A549 (cell line): ENCODE data around the gene PBX1. TPM values are rescaled to one million over a fixed set of nuclear protein-coding genes. Genes with fewer than 3 reads are reported as not detected.

ENCODE experiments used
- ATAC-seq, 2 experiments: fragments of 200-7000 bp in 1 of 2; fragments of >200 bp in 1 of 2; cut with Nextera tagmentation in 1 of 2; cut with Tn5 transposase in 1 of 2; 3 replicates each; pipeline versions ENCODE4 v1.8.0 to v1.9.1; 2018 to 2020; ENCODE audit warnings: mild to moderate bottlenecking in 1 of 2, moderate library complexity in 1 of 2
- CTCF ChIA-PET: fragments of 300-600 bp; sonication (Branson Sonifier 250); formaldehyde crosslinking; extraction: SDS; loops from one replicate; lab custom pipeline; 2021; ENCODE audit warnings: antibody characterized with exemption, inconsistent platforms; lab: Yijun Ruan, JAX
- POLR2A ChIA-PET: fragments of 350-600 bp; formaldehyde crosslinking; extraction: SDS; loops from one replicate; lab custom pipeline; 2021; ENCODE audit warnings: antibody characterized with exemption, inconsistent platforms; lab: Yijun Ruan, JAX
- DNase-seq, 2 experiments: peaks; one replicate each; pipeline versions ENCODE4 v3.0.0 to v3.0.0-alpha.2; 2011 to 2016; ENCODE audit warnings: low read depth in 1 of 2, low spot score in 1 of 2
- FAIRE-seq: peaks from 2 replicates; lab custom pipeline; 2011; peaks lifted over from hg19 to GRCh38; lab: Jason Lieb, UNC
- H3K27ac ChIP-seq, 2 experiments: fragments of >200 bp; sonication (Bioruptor Twin); formaldehyde crosslinking; 3 replicates each; pipeline ENCODE4 v1.5.1; 2016 to 2017
- H3K4me1 ChIP-seq: fragments of >200 bp; sonication (Bioruptor Twin); formaldehyde crosslinking; 3 replicates; pipeline ENCODE4 v1.6.1; 2016
- H3K4me2 ChIP-seq: fragments of >200 bp; sonication (Bioruptor Twin); formaldehyde crosslinking; 3 replicates; pipeline ENCODE4 v1.6.1; 2016
- H3K4me3 ChIP-seq: fragments of >200 bp; sonication (Bioruptor Twin); formaldehyde crosslinking; 3 replicates; pipeline ENCODE4 v1.5.1; 2016
- H3K9me3 ChIP-seq: fragments of >200 bp; sonication (Bioruptor Twin); formaldehyde crosslinking; 3 replicates; pipeline ENCODE4 v1.6.1; 2016
- BHLHE40 ChIP-seq: IDR thresholded peaks from 2 replicates; pipeline ENCODE4 v1.6.1; 2012; ENCODE audit warnings: low read depth, low read length, inconsistent platforms
- CBX2 ChIP-seq: fragments of 200-600 bp; sonication (generic); IDR thresholded peaks from 2 replicates; pipeline ENCODE4 v1.6.1; 2016; ENCODE audit warnings: low read depth, mild to moderate bottlenecking, borderline replicate concordance
- CEBPB ChIP-seq, 2 experiments: fragments of >200 bp in 1 of 2; sonication (Bioruptor Twin) in 1 of 2; formaldehyde crosslinking in 1 of 2; IDR thresholded peaks; 2 replicates each; pipeline ENCODE4 v1.6.1; 2012 to 2016
- CHD4 ChIP-seq: fragments of 200-600 bp; sonication (generic); IDR thresholded peaks from 2 replicates; pipeline ENCODE4 v1.6.1; 2016; ENCODE audit warnings: antibody characterized with exemption, mild to moderate bottlenecking, borderline replicate concordance
- CTCF ChIP-seq: fragments of >200 bp; sonication (Bioruptor Twin); formaldehyde crosslinking; IDR thresholded peaks from 3 replicates; pipeline ENCODE4 v1.5.1; 2016
- EP300 ChIP-seq, 2 experiments: fragments of >200 bp; sonication (Bioruptor Twin); formaldehyde crosslinking; IDR thresholded peaks; 2 replicates in 1 of 2; 3 replicates in 1 of 2; pipeline ENCODE4 v1.6.1; 2016 to 2017
- ESRRA ChIP-seq: fragments of 150-350 bp; IDR thresholded peaks from 2 replicates; pipeline ENCODE4 v1.6.1; 2014; ENCODE audit warnings: mild to moderate bottlenecking, low read length, borderline replicate concordance
- FOSB ChIP-seq: fragments of 250-450 bp; sonication (Bioruptor Pico); IDR thresholded peaks from 2 replicates; pipeline ENCODE4 v1.5.0; 2020; ENCODE audit warnings: mild to moderate bottlenecking, moderate library complexity
- FOXS1 ChIP-seq: fragments of 250-450 bp; sonication (Bioruptor Pico); IDR thresholded peaks from 2 replicates; pipeline ENCODE4 v1.5.0; 2020; ENCODE audit warnings: mild to moderate bottlenecking, moderate library complexity
- GATA3 ChIP-seq: IDR thresholded peaks from 2 replicates; pipeline ENCODE4 v1.6.1; 2012; ENCODE audit warnings: borderline replicate concordance
- HEYL ChIP-seq: fragments of 250-450 bp; sonication (Bioruptor Pico); IDR thresholded peaks from 2 replicates; pipeline ENCODE4 v1.8.0; 2021; ENCODE audit warnings: mild to moderate bottlenecking, moderate library complexity
- HOXB5 ChIP-seq: fragments of 250-450 bp; sonication (Bioruptor Pico); IDR thresholded peaks from 2 replicates; pipeline ENCODE4 v1.5.0; 2020; ENCODE audit warnings: mild to moderate bottlenecking, moderate library complexity
- JUN ChIP-seq, 2 experiments: fragments of >200 bp; sonication (Bioruptor Twin); formaldehyde crosslinking; IDR thresholded peaks; 2 replicates in 1 of 2; 3 replicates in 1 of 2; pipeline ENCODE4 v1.6.1; 2016 to 2017
- JUNB ChIP-seq: fragments of >200 bp; sonication (Bioruptor Twin); formaldehyde crosslinking; IDR thresholded peaks from 2 replicates; pipeline ENCODE4 v1.6.1; 2016
- KDM1A ChIP-seq: fragments of 200-600 bp; sonication (generic); IDR thresholded peaks from 2 replicates; pipeline ENCODE4 v1.6.1; 2016; ENCODE audit warnings: low read depth, mild to moderate bottlenecking
- MAFK ChIP-seq: fragments of 450-650 bp; IDR thresholded peaks from 2 replicates; pipeline ENCODE4 v1.6.1; 2014; ENCODE audit not compliant: partially characterized antibody
- NPAS2 ChIP-seq: fragments of 250-450 bp; sonication (Bioruptor Pico); IDR thresholded peaks from 2 replicates; pipeline ENCODE4 v1.8.0; 2022; ENCODE audit warnings: mild to moderate bottlenecking, moderate library complexity, borderline replicate concordance
- PHF8 ChIP-seq: fragments of 200-600 bp; sonication (generic); IDR thresholded peaks from 2 replicates; pipeline ENCODE4 v1.6.1; 2016; ENCODE audit warnings: low read depth, mild to moderate bottlenecking, antibody characterized with exemption, moderate library complexity, borderline replicate concordance
- POLR2AphosphoS2 ChIP-seq: conservative IDR thresholded peaks from 2 replicates; pipeline ENCODE4 v1.6.1; 2012; ENCODE audit warnings: low read length, improper control_type of control experiment, inconsistent platforms
- RARB ChIP-seq: fragments of 250-450 bp; sonication (Bioruptor Pico); IDR thresholded peaks from 2 replicates; pipeline ENCODE4 v1.8.0; 2021; ENCODE audit warnings: mild to moderate bottlenecking, moderate library complexity
- REST ChIP-seq: fragments of 200-600 bp; sonication (generic); IDR thresholded peaks from 2 replicates; pipeline ENCODE4 v1.6.1; 2016; ENCODE audit warnings: antibody characterized with exemption, mild to moderate bottlenecking, moderate library complexity
- RNF2 ChIP-seq: fragments of 200-600 bp; sonication (generic); IDR thresholded peaks from 2 replicates; pipeline ENCODE4 v1.6.1; 2016; ENCODE audit warnings: low read depth, mild to moderate bottlenecking, antibody characterized with exemption, moderate library complexity, borderline replicate concordance
- SREBF2 ChIP-seq: fragments of 450-650 bp; IDR thresholded peaks from 2 replicates; pipeline ENCODE4 v1.6.1; 2014; ENCODE audit warnings: mild to moderate bottlenecking, moderate library complexity
- USF2 ChIP-seq: fragments of 450-650 bp; IDR thresholded peaks from 2 replicates; pipeline ENCODE4 v1.6.1; 2014; ENCODE audit warnings: antibody characterized with exemption
- ZC3H11A ChIP-seq: fragments of 450-650 bp; IDR thresholded peaks from 2 replicates; pipeline ENCODE4 v1.6.1; 2014; ENCODE audit warnings: antibody characterized with exemption, mild to moderate bottlenecking
- ZNF302 ChIP-seq: fragments of 250-450 bp; sonication (Bioruptor Pico); IDR thresholded peaks from 2 replicates; pipeline ENCODE4 v1.9.0; 2021; ENCODE audit warnings: inconsistent platforms, mild to moderate bottlenecking, moderate library complexity
- WGBS: methylation state at CpG from one replicate; pipeline ENCODE4 v1.1.6; 2017; ENCODE audit errors: missing lambda C conversion rate; 5-methylcytosine and 5-hydroxymethylcytosine counted together
- polyA plus RNA-seq, 4 experiments: library from polyadenylated mRNA; depleted of rRNA in 3 of 4; stranded (reverse); fragments of >200 nt; fragmentation: RNase III in 1 of 4; extraction: RNeasy Plus Mini Kit Qiagen cat#74134 plus additional on column Dnase treatment in 1 of 4; gene quantifications; 2 replicates in 3 of 4; 3 replicates in 1 of 4; pipeline ENCODE4 v1.2.3, GENCODE V29; 2011 to 2017
- TF ChIP-seq, protein P1 (sequence below): fragments of >200 bp; sonication (Bioruptor Twin); formaldehyde crosslinking; IDR thresholded peaks from 2 replicates; pipeline ENCODE4 v1.6.1; 2016
- TF ChIP-seq, protein P2 (sequence below): IDR thresholded peaks from 2 replicates; pipeline ENCODE4 v1.6.1; 2012

PBX1 gene
- polyA plus RNA-seq, 2 of the 4 experiments (the other 2 are of a cell fraction) = 47.8 to 61.5 TPM

GRCh38 chr1:164589961-164590507 lies 31.1 kb downstream of the PBX1 start:
- no peaks in the 10 kb centered on the region for H3K9me3 ChIP-seq
- POLR2A ChIA-PET = no interaction called here
- WGBS = 73% methylated on average over 9 of the region's 9 CpGs
- DNase-seq = no peak
- CTCF ChIA-PET = interaction anchor here (0.9 to 2.6 kb wide), 2 partner anchors 9 to 197 kb away, joined by 4 to 11 read pairs; no protein-coding TSS in a partner anchor
- H3K4me3 ChIP-seq = no peak overlapping the region
- FAIRE-seq = no peak
- peaks cover 60% of the 10 kb centered on the region for H3K4me1 ChIP-seq
- no peak for ATAC-seq
- no peak for TF ChIP-seq REST
- TF ChIP-seq ZNF302 (CRISPR knock-in tag) = no peak
- no peak for TF ChIP-seq SREBF2
- TF ChIP-seq, all 56 proteins: peak for 0
- Histone ChIP-seq H3K27ac (peak overlapping the region; percentile 20 to 86; a peak in 4 of 6 replicates), H3K4me2 (peak overlapping the region; percentile 75)

DNA sequence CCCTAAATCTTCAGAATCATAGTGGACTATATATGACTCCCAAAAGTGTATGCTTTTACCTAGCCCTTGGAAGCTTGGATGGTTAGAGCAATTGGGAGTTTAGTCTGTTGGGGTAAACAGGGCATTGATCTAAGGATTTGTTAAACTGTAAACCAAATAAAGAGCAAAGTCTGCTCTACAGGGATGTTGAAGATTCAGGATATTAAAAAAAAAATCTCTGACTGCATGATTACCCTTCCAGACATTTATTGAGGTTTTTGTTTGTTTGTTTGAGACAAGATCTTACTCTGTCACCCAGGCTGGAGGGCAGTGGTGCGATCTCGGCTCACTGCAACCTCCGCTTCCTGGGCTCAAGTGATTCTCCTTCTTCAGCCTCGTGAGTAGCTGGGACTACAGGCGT lies 31.6 kb downstream of the PBX1 start:
- WGBS = 53% methylated on average over 5 of the region's 5 CpGs
- Histone ChIP-seq H3K4me2 (peak overlapping the region; percentile 54; the same call in 2 of the 3 replicates), H3K4me1 (peaks cover 55% of the 10 kb centered on the region), H3K4me3 (no peak overlapping the region), H3K27ac (peak overlapping the region; percentile 20 to 86; a peak in 4 of 6 replicates), H3K9me3 (no peaks in the 10 kb centered on the region)
- no peak for ATAC-seq
- FAIRE-seq = no peak
- TF ChIP-seq GATA3 (no peak), CTCF (no peak), KDM1A (no peak), HOXB5 (CRISPR knock-in tag) (no peak), USF2 (no peak), CHD4 (no peak), CEBPB (IDR thresholded peaks at IDR 0.05) (no peak), ESRRA (no peak), SREBF2 (no peak)
- ChIA-PET CTCF (interaction anchor here (0.9 to 2.6 kb wide), 2 partner anchors 10 to 197 kb away, joined by 4 to 11 read pairs; no protein-coding TSS in a partner anchor), POLR2A (no interaction called here)
- DNase-seq = no peak

- POLR2A ChIA-PET = no interaction called here
- peak in 1 of 2 experiments; percentile 21; a peak in 3 of 6 replicates for ATAC-seq
Measured at GRCh38 chr1:164591858-164592257, 32.9 kb downstream of the PBX1 start.

More at GRCh38 chr1:164591858-164592257, 32.9 kb downstream of the PBX1 start:
- no peak for DNase-seq
- 32% methylated on average over 1 of the region's 1 CpG for WGBS
- peak overlapping the region; percentile 26 to 86; a peak in 4 of 6 replicates for H3K27ac ChIP-seq
- no peaks in the 10 kb centered on the region for H3K9me3 ChIP-seq
- FAIRE-seq = no peak
- H3K4me2 ChIP-seq = peak overlapping the region; percentile 54
- H3K4me3 ChIP-seq = no peak overlapping the region
- TF ChIP-seq FOSB (CRISPR knock-in tag) (no peak), HOXB5 (CRISPR knock-in tag) (no peak), ZC3H11A (no peak), NPAS2 (CRISPR knock-in tag) (no peak), JUN (IDR thresholded peaks at IDR 0.05) (no peak), PHF8 (no peak), KDM1A (no peak), FOXS1 (CRISPR knock-in tag) (no peak), CBX2 (no peak), MAFK (no peak), EP300 (IDR thresholded peaks at IDR 0.05) (no peak), POLR2AphosphoS2 (no peak), BHLHE40 (no peak), HEYL (CRISPR knock-in tag) (no peak), JUNB (no peak), RARB (no peak), RNF2 (no peak)
- TF ChIP-seq, protein P1, sequence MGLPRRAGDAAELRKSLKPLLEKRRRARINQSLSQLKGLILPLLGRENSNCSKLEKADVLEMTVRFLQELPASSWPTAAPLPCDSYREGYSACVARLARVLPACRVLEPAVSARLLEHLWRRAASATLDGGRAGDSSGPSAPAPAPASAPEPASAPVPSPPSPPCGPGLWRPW = no peak
- TF ChIP-seq, protein P2, sequence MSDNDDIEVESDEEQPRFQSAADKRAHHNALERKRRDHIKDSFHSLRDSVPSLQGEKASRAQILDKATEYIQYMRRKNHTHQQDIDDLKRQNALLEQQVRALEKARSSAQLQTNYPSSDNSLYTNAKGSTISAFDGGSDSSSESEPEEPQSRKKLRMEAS = no peak
- peaks cover 60% of the 10 kb centered on the region for H3K4me1 ChIP-seq
- CTCF ChIA-PET = interaction anchor here (2.6 kb wide), 1 partner anchor 196 kb away, joined by 11 read pairs; no protein-coding TSS in a partner anchor
